SK-N-DZ (cell line): ENCODE results near the gene YIPF1.

Experiments
- small RNA-seq, 2 experiments: library from RNA; depleted of rRNA; stranded (forward); fragments of <200 nt; gene quantifications; one replicate each; pipeline ENCODE3, GENCODE V24; 2014

The YIPF1 gene

Small RNA genes lying within 50 kb of the gene (small RNA-seq; reads per million reads assigned to genes)
- 0 reads per million in 2 experiments for gene AL049745.1
